Measurements from ENCODE around the gene STAT6. TPM values are rescaled to one million over a fixed set of nuclear protein-coding genes. Genes with fewer than 3 reads are reported as not detected.

STAT6 gene
- total RNA-seq, 1 donor from 2014 or later, result 188 TPM

- Histone ChIP-seq H3K27ac (peak overlapping the region; percentile 62 to 65), H3K36me3 (peaks cover 0 to 3% of the 10 kb centered on the region in 2 donors), H3K9me3 (no peaks in the 10 kb centered on the region), H3K4me3 (peak overlapping the region; percentile 16 to 59), H3K27me3 (no peaks in the 10 kb centered on the region), H3K4me1 (peaks cover 2 to 13% of the 10 kb centered on the region in 2 donors)
- intact Hi-C loops (cut with DNase I), result loop anchor here (2.0 kb wide), 1 partner anchor 14 kb away; no protein-coding TSS in a partner anchor
- TF ChIP-seq, protein P1, sequence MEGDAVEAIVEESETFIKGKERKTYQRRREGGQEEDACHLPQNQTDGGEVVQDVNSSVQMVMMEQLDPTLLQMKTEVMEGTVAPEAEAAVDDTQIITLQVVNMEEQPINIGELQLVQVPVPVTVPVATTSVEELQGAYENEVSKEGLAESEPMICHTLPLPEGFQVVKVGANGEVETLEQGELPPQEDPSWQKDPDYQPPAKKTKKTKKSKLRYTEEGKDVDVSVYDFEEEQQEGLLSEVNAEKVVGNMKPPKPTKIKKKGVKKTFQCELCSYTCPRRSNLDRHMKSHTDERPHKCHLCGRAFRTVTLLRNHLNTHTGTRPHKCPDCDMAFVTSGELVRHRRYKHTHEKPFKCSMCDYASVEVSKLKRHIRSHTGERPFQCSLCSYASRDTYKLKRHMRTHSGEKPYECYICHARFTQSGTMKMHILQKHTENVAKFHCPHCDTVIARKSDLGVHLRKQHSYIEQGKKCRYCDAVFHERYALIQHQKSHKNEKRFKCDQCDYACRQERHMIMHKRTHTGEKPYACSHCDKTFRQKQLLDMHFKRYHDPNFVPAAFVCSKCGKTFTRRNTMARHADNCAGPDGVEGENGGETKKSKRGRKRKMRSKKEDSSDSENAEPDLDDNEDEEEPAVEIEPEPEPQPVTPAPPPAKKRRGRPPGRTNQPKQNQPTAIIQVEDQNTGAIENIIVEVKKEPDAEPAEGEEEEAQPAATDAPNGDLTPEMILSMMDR (IDR thresholded peaks at IDR 0.05), result no peak
- DNase-seq (ENCODE audit: low spot score in 2 of 2), result no peak
Observed at GRCh38 chr12:57072661-57073060, 38.5 kb downstream of the STAT6 start.

GRCh38 chr12:57069523-57069922 is 41.6 kb downstream of the STAT6 start:
- peak overlapping the region; percentile 81 to 85 for H3K27ac ChIP-seq
- H3K4me3 ChIP-seq, result no peak overlapping the region
- peak; percentile 55 to 91 for DNase-seq (ENCODE audit: low spot score in 2 of 2)
- peaks cover 0 to 3% of the 10 kb centered on the region in 2 donors for H3K36me3 ChIP-seq
- H3K4me1 ChIP-seq, result peaks cover 0 to 13% of the 10 kb centered on the region in 2 donors
- intact Hi-C loops (cut with DNase I), result loop anchor here (1.0 to 2.0 kb wide), 4 partner anchors 23 to 170 kb away; no protein-coding TSS in a partner anchor
- TF ChIP-seq, protein P1 (IDR thresholded peaks at IDR 0.05), result peak; percentile 84 to 93 (median 86)
- no peaks in the 10 kb centered on the region for H3K9me3 ChIP-seq
- H3K27me3 ChIP-seq, result no peaks in the 10 kb centered on the region

GRCh38 chr12:57066245-57066644 is 44.9 kb downstream of the STAT6 start:
- peaks cover 0 to 6% of the 10 kb centered on the region in 2 donors for H3K4me1 ChIP-seq
- TF ChIP-seq, protein P1 (IDR thresholded peaks at IDR 0.05), result no peak
- H3K27me3 ChIP-seq, result no peaks in the 10 kb centered on the region
- intact Hi-C loops (cut with DNase I), result no loop called here
- no peak overlapping the region for H3K4me3 ChIP-seq
- H3K27ac ChIP-seq, result no peak overlapping the region
- DNase-seq (ENCODE audit: low spot score in 2 of 2), result no peak
- no peaks in the 10 kb centered on the region for H3K9me3 ChIP-seq
- peaks cover 5 to 6% of the 10 kb centered on the region in 2 donors for H3K36me3 ChIP-seq

- TF ChIP-seq, protein P1 (IDR thresholded peaks at IDR 0.05), result no peak
- Histone ChIP-seq H3K36me3 (peaks cover 5 to 20% of the 10 kb centered on the region in 2 donors), H3K27ac (no peak overlapping the region)
Observed at GRCh38 chr12:57063991-57064685, 47.0 kb downstream of the STAT6 start.

GRCh38 chr12:57058454-57058853 is 52.7 kb downstream of the STAT6 start:
- Histone ChIP-seq H3K27ac (no peak overlapping the region), H3K9me3 (no peaks in the 10 kb centered on the region), H3K27me3 (no peaks in the 10 kb centered on the region), H3K4me1 (no peaks in the 10 kb centered on the region), H3K4me3 (no peak overlapping the region), H3K36me3 (peaks cover 7 to 28% of the 10 kb centered on the region in 2 donors)
- TF ChIP-seq, protein P1 (IDR thresholded peaks at IDR 0.05), result no peak
- intact Hi-C loops (cut with DNase I), result no loop called here
- no peak for DNase-seq (ENCODE audit: low spot score in 2 of 2)

More at GRCh38 chr12:57063991-57064685, 47.0 kb downstream of the STAT6 start:
- no peaks in the 10 kb centered on the region for H3K9me3 ChIP-seq
- intact Hi-C loops (cut with DNase I), result loop anchor here (5.0 kb wide), 1 partner anchor 57 kb away; the partner anchor contains the start of gene ZBTB39
- no peak for DNase-seq (ENCODE audit: low spot score in 2 of 2)
- H3K27me3 ChIP-seq, result no peaks in the 10 kb centered on the region
- no peak overlapping the region for H3K4me3 ChIP-seq
- no peaks in the 10 kb centered on the region for H3K4me1 ChIP-seq

Data from ascending aorta (tissue), 2 donors.